A673 (cell line): ENCODE measurements around the gene RNU7-1. TPM values are rescaled to one million over a fixed set of nuclear protein-coding genes. Genes with fewer than 3 reads are reported as not detected.
A peak's percentile ranks its signal among the peaks of the same experiment; 100 is the strongest.

Experiments
- BruUV-seq: library from RNA; stranded (reverse); fragments of 400-500 nt; replicated peaks from 2 replicates; lab custom pipeline; 2021; lab: Mats Ljungman, UMichigan
- CTCF ChIA-PET: fragments of 300-600 bp; sonication (Branson Sonifier 250); formaldehyde crosslinking; loops from one replicate; lab custom pipeline; 2022; ENCODE audit warnings: antibody characterized with exemption; lab: Charles Lee
- POLR2A ChIA-PET: fragments of 300-600 bp; sonication (Branson Sonifier 250); formaldehyde crosslinking; loops from one replicate; lab custom pipeline; 2022; ENCODE audit warnings: antibody characterized with exemption; ENCODE audit not compliant: low non-redundant PET; lab: Charles Lee
- DNase-seq: peaks from one replicate; pipeline ENCODE4 v3.0.0-alpha.2; 2015; ENCODE audit warnings: low spot score
- H3K27ac ChIP-seq: fragments of 200-600 bp; sonication (generic); 2 replicates; pipeline ENCODE4 v1.5.1; 2016; ENCODE audit warnings: mixed run types, low read depth, mild to moderate bottlenecking, mixed read lengths, antibody characterized with exemption, low read length; ENCODE audit not compliant: poor library complexity, severe bottlenecking
- H3K27me3 ChIP-seq: fragments of 200-600 bp; sonication (generic); replicated peaks from 2 replicates; pipeline ENCODE4 v1.6.1; 2017; ENCODE audit warnings: mixed run types, low read depth, mild to moderate bottlenecking, mixed read lengths, antibody characterized with exemption, low read length; ENCODE audit not compliant: insufficient read depth, poor library complexity
- H3K36me3 ChIP-seq: fragments of 200-600 bp; sonication (generic); 2 replicates; pipeline ENCODE4 v1.6.1; 2016; ENCODE audit warnings: mixed run types, mild to moderate bottlenecking, mixed read lengths, antibody characterized with exemption, low read length; ENCODE audit not compliant: insufficient read depth, poor library complexity, severe bottlenecking
- H3K4me1 ChIP-seq: fragments of 200-600 bp; sonication (generic); 2 replicates; pipeline ENCODE4 v1.6.1; 2017; ENCODE audit warnings: mixed run types, mild to moderate bottlenecking, mixed read lengths, antibody characterized with exemption, low read length; ENCODE audit not compliant: insufficient read depth, poor library complexity, severe bottlenecking
- H3K4me3 ChIP-seq: fragments of 200-600 bp; sonication (generic); 2 replicates; pipeline ENCODE4 v1.5.1; 2016; ENCODE audit warnings: low read depth, mixed run types, mild to moderate bottlenecking, mixed read lengths, low read length; ENCODE audit not compliant: poor library complexity, severe bottlenecking
- H3K9me3 ChIP-seq: fragments of 200-600 bp; sonication (generic); 2 replicates; pipeline ENCODE4 v1.6.1; 2016; ENCODE audit warnings: mixed run types, low read depth, mild to moderate bottlenecking, mixed read lengths, antibody characterized with exemption, low read length; ENCODE audit not compliant: poor library complexity, severe bottlenecking
- CTCF ChIP-seq: fragments of 300-800, 200-600 bp; sonication (generic); conservative IDR thresholded peaks from 2 replicates; pipeline ENCODE4 v1.5.1; 2017; ENCODE audit warnings: low read depth, mild to moderate bottlenecking, antibody characterized with exemption, low read length, moderate library complexity, mixed read lengths
- EZH2 ChIP-seq: fragments of 200-600 bp; sonication (generic); IDR thresholded peaks from 2 replicates; pipeline ENCODE4 v1.6.1; 2017; ENCODE audit warnings: borderline replicate concordance, low read depth, mild to moderate bottlenecking, mixed read lengths, antibody characterized with exemption, low read length; ENCODE audit not compliant: poor library complexity, severe bottlenecking
- intact Hi-C: fragments of 100-400 bp; cut with micrococcal nuclease; formaldehyde crosslinking; loops from one replicate; pipeline ENCODE4 v1.10.0; 2022; ENCODE audit not compliant: unreplicated experiment
- total RNA-seq: library from RNA; stranded (reverse); gene quantifications from 2 replicates; pipeline ENCODE4 v1.2.3, GENCODE V29; 2021

The RNU7-1 gene
- total RNA-seq, 1 experiment from 2014 or later, result not detected

DNA sequence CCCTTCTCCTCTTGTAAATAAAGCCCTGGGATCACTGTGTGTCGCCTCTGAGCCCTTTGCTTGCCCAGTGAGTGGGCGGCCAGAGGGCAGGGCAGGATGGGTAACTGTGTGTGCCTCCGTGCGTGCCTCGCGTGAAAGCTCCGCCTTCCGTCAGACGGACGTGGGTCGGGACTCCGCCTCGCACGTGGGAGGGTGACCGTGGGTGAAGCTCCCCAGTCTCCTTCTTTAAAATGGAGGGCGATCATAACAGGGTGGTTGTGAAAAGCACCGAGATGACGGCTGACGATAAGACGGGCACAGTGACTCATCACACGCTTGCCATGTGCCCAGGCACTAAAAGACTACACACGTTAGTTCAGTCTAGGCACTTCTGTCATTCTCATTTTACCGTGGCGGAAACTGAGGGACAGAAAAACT, 17.7 kb downstream of the RNU7-1 start:
- DNase-seq, result peak; percentile 67
- Histone ChIP-seq H3K27me3 (no peaks in the 10 kb centered on the region), H3K9me3 (no peaks in the 10 kb centered on the region), H3K36me3 (peaks cover 19% of the 10 kb centered on the region), H3K4me3 (peak overlapping the region; percentile 35), H3K27ac (peak overlapping the region; percentile 96), H3K4me1 (peaks cover 40% of the 10 kb centered on the region)
- TF ChIP-seq EZH2, result no peak
- intact Hi-C loops, result loop anchor here (10.0 kb wide), 1 partner anchor 196 kb away; the partner anchor contains the start of gene PTMS
- ChIA-PET POLR2A (interaction anchor here (2.5 kb wide), 1 partner anchor 17 kb away, joined by 19 read pairs; the partner anchor contains the start of genes C12orf57 and RNU7-1), CTCF (interaction anchor here (0.5 to 1.2 kb wide), 4 partner anchors 10 to 427 kb away, joined by 3 to 4 read pairs (median 3); partner anchors contain the start of genes C12orf57, GAPDH, PTPN6 and RNU7-1)
- no TSS peak for BruUV-seq

DNA sequence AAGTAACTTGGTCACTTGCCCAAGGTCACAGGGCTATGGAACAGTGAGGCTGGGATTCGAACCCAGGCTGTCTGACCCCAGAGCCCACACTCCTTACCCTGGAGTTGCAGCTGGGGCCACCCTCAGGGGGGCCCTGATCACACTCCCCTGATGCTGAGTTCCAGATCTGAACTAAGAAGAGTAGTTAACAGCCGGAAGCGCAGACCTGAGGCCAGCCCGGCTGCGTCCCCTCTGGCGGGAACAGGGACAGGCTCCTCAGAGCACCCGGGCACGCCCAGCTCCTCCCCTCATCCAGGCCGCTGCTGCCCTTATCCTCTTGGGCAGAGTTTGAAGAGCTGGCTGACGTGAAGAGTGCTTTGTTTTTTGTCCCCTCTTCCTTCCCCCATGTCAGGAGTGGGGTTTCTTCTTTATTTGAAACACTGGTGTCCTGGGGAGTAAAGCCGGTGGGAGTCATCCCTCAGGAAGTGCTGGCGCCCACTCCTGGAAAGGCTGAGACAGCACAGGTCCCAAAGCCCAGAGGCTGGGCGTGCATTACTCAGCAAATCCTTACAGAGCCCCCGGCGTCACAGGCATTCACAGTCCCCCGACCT, 18.2 kb downstream of the RNU7-1 start:
- peak; percentile 87 for TF ChIP-seq CTCF
- no peak for TF ChIP-seq EZH2
- intact Hi-C loops, result loop anchor here (1.0 to 10.0 kb wide), 3 partner anchors 17 to 197 kb away; partner anchors contain the start of genes C12orf57 and PTMS
- peaks cover 44% of the 10 kb centered on the region for H3K4me1 ChIP-seq
- DNase-seq, result peak; percentile 97
- peaks cover 24% of the 10 kb centered on the region for H3K36me3 ChIP-seq
- CTCF ChIA-PET, result interaction anchor here (0.5 to 1.2 kb wide), 6 partner anchors 11 to 428 kb away, joined by 3 to 9 read pairs (median 3); partner anchors contain the start of genes C12orf57, GAPDH, PTPN6 and RNU7-1
- TSS peak; percentile 70 for BruUV-seq
- POLR2A ChIA-PET, result interaction anchor here (0.6 to 2.5 kb wide), 2 partner anchors 18 to 77 kb away, joined by 4 to 19 read pairs; partner anchors contain the start of genes C12orf57 and RNU7-1
- H3K27ac ChIP-seq, result peak overlapping the region; percentile 96
- H3K27me3 ChIP-seq, result no peaks in the 10 kb centered on the region
- no peaks in the 10 kb centered on the region for H3K9me3 ChIP-seq
- peak overlapping the region; percentile 35 for H3K4me3 ChIP-seq

DNA sequence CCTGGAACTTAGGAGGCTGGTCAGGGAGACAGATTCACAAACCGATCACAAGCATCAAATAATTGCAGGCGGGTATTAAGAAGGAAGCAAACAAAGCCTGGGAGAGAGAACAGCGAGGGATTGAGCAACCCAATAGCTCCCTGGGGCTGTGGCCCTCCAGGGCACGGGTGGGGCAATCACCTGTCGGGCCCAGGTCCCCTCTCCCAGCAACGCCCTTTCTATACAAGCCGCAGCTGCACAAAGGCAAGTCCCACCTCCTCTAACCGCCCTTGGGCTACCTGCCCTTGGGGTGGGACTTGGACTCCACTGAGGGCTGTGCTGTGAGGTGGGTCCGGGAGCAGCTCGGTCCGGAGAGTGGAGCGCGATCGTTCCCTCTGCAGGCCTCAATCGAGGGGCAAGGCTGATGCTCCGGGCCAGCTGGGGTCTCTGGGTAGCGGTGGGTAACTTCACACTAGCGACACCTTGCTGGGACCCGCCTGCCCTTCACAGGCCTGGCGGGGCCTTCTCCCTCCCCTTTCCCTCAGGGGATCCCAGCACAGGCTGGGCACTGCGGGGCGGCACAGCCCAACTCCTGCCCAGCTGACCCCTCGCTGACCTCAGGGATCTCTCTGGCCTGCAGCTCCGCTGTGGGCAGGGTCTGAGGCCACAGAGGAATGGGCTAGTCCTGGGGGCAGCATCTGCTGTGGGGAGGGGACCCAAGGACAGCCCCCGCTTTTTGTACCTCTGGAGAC, 18.8 kb downstream of the RNU7-1 start:
- Histone ChIP-seq H3K4me3 (peak overlapping the region; percentile 35), H3K27me3 (no peaks in the 10 kb centered on the region), H3K36me3 (peaks cover 30% of the 10 kb centered on the region), H3K9me3 (no peaks in the 10 kb centered on the region), H3K4me1 (peaks cover 44% of the 10 kb centered on the region), H3K27ac (peak overlapping the region; percentile 96)
- ChIA-PET POLR2A (interaction anchor here (0.6 to 2.5 kb wide), 2 partner anchors 18 to 78 kb away, joined by 4 to 19 read pairs; partner anchors contain the start of genes C12orf57 and RNU7-1), CTCF (interaction anchor here (0.9 to 1.2 kb wide), 4 partner anchors 12 to 89 kb away, joined by 3 to 9 read pairs (median 4); partner anchors contain the start of genes PTPN6 and SPSB2)
- TSS peak; percentile 96 for BruUV-seq
- TF ChIP-seq EZH2, result no peak
- no peak for TF ChIP-seq CTCF
- no peak for DNase-seq
- intact Hi-C loops, result loop anchor here (1.0 to 10.0 kb wide), 3 partner anchors 18 to 198 kb away; partner anchors contain the start of genes C12orf57 and PTMS
